HEK293 (cell line): ENCODE results near the gene TRAPPC12.
"Not testable (repeated sequence)": the region's sequence is repeated elsewhere in the genome, so short reads cannot be mapped to it uniquely, and the experiment has no call there.

Experiments used
- HOXA7 ChIP-seq: sonication (generic); formaldehyde crosslinking; IDR thresholded peaks from 2 replicates; pipeline ENCODE4 v1.8.1; 2022; ENCODE audit warnings: missing genetic modification reagents, borderline replicate concordance
- KLF10 ChIP-seq: fragments of 450-650 bp; IDR thresholded peaks from 2 replicates; pipeline ENCODE4 v1.5.1; 2018; ENCODE audit warnings: missing biosample characterization, mild to moderate bottlenecking, missing genetic modification characterization
- ZNF23 ChIP-seq: fragments of 450-650 bp; formaldehyde crosslinking; IDR thresholded peaks from 2 replicates; pipeline ENCODE4 v1.5.1; 2016; ENCODE audit warnings: missing biosample characterization, missing genetic modification characterization, borderline replicate concordance
- ZNF529 ChIP-seq: fragments of 450-650 bp; formaldehyde crosslinking; IDR thresholded peaks from 2 replicates; pipeline ENCODE4 v1.5.1; 2017; ENCODE audit warnings: missing genetic modification characterization, missing biosample characterization; ENCODE audit not compliant: insufficient replicate concordance
- ZNF600 ChIP-seq: fragments of 450-650 bp; formaldehyde crosslinking; IDR thresholded peaks from 2 replicates; pipeline ENCODE4 v1.5.1; 2016; ENCODE audit warnings: missing biosample characterization, missing genetic modification characterization
- ZNF670 ChIP-seq: fragments of 450-650 bp; formaldehyde crosslinking; IDR thresholded peaks from 2 replicates; pipeline ENCODE4 v1.5.1; 2016; ENCODE audit warnings: missing biosample characterization, missing genetic modification characterization, low read depth
- ZNF785 ChIP-seq: fragments of 450-650 bp; formaldehyde crosslinking; IDR thresholded peaks from 2 replicates; pipeline ENCODE4 v1.5.1; 2016; ENCODE audit warnings: missing biosample characterization, missing genetic modification characterization
- TF ChIP-seq, protein P1 (sequence below): fragments of 450-650 bp; formaldehyde crosslinking; IDR thresholded peaks from 2 replicates; pipeline ENCODE4 v1.5.1; 2016; ENCODE audit warnings: missing biosample characterization, missing genetic modification characterization
- TF ChIP-seq, protein P2 (sequence below): fragments of 450-650 bp; formaldehyde crosslinking; IDR thresholded peaks from 2 replicates; pipeline ENCODE4 v1.5.1; 2016; ENCODE audit warnings: missing biosample characterization, missing genetic modification characterization, low read depth
- TF ChIP-seq, protein P3 (sequence below): fragments of 450-650 bp; formaldehyde crosslinking; IDR thresholded peaks from 2 replicates; pipeline ENCODE4 v1.5.1; 2016; ENCODE audit warnings: missing biosample characterization, missing genetic modification characterization
- TF ChIP-seq, protein P4 (sequence below): fragments of 450-650 bp; formaldehyde crosslinking; IDR thresholded peaks from 2 replicates; pipeline ENCODE4 v1.5.1; 2016; ENCODE audit warnings: missing biosample characterization, missing genetic modification characterization, borderline replicate concordance

DNA sequence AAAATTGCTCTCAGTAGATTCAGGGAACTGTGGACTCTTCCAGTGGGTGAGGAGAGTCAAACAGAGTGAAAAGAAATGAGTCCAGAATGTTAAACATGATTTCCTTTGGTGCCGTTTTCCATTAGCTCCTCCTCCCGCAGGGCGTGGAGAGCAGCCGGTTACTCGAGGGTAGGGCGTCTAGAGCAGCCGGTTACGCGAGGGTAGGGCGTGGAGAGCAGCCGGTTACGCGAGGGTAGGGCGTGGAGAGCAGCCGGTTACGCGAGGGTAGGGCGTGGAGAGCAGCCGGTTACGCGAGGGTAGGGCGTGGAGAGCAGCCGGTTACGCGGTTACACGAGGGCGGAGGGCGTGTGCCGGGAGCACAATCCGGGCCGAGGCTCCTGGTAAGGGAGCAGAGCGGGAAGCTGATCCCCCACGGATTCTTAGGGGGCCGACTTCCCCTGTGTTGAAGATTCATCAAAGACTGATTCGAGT, 69.0 kb downstream of the TRAPPC12 start:
- TF ChIP-seq ZNF23 (tag by site-specific recombination); HOXA7; ZNF670 (tag by site-specific recombination); ZNF600 (tag by site-specific recombination); KLF10 (tag by site-specific recombination); ZNF529 (tag by site-specific recombination); ZNF785 (tag by site-specific recombination): not testable (repeated sequence)
- TF ChIP-seq, protein P1, sequence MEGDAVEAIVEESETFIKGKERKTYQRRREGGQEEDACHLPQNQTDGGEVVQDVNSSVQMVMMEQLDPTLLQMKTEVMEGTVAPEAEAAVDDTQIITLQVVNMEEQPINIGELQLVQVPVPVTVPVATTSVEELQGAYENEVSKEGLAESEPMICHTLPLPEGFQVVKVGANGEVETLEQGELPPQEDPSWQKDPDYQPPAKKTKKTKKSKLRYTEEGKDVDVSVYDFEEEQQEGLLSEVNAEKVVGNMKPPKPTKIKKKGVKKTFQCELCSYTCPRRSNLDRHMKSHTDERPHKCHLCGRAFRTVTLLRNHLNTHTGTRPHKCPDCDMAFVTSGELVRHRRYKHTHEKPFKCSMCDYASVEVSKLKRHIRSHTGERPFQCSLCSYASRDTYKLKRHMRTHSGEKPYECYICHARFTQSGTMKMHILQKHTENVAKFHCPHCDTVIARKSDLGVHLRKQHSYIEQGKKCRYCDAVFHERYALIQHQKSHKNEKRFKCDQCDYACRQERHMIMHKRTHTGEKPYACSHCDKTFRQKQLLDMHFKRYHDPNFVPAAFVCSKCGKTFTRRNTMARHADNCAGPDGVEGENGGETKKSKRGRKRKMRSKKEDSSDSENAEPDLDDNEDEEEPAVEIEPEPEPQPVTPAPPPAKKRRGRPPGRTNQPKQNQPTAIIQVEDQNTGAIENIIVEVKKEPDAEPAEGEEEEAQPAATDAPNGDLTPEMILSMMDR (tag by site-specific recombination), result not testable (repeated sequence)
- TF ChIP-seq, protein P2, sequence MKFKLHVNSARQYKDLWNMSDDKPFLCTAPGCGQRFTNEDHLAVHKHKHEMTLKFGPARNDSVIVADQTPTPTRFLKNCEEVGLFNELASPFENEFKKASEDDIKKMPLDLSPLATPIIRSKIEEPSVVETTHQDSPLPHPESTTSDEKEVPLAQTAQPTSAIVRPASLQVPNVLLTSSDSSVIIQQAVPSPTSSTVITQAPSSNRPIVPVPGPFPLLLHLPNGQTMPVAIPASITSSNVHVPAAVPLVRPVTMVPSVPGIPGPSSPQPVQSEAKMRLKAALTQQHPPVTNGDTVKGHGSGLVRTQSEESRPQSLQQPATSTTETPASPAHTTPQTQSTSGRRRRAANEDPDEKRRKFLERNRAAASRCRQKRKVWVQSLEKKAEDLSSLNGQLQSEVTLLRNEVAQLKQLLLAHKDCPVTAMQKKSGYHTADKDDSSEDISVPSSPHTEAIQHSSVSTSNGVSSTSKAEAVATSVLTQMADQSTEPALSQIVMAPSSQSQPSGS (tag by site-specific recombination), result not testable (repeated sequence)
- TF ChIP-seq, protein P3, sequence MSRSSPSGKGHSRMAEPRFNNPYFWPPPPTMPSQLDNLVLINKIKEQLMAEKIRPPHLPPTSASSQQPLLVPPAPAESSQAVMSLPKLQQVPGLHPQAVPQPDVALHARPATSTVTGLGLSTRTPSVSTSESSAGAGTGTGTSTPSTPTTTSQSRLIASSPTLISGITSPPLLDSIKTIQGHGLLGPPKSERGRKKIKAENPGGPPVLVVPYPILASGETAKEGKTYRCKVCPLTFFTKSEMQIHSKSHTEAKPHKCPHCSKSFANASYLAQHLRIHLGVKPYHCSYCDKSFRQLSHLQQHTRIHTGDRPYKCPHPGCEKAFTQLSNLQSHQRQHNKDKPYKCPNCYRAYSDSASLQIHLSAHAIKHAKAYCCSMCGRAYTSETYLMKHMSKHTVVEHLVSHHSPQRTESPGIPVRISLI (tag by site-specific recombination), result not testable (repeated sequence)
- TF ChIP-seq, protein P4, sequence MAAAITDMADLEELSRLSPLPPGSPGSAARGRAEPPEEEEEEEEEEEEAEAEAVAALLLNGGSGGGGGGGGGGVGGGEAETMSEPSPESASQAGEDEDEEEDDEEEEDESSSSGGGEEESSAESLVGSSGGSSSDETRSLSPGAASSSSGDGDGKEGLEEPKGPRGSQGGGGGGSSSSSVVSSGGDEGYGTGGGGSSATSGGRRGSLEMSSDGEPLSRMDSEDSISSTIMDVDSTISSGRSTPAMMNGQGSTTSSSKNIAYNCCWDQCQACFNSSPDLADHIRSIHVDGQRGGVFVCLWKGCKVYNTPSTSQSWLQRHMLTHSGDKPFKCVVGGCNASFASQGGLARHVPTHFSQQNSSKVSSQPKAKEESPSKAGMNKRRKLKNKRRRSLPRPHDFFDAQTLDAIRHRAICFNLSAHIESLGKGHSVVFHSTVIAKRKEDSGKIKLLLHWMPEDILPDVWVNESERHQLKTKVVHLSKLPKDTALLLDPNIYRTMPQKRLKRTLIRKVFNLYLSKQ (tag by site-specific recombination), result not testable (repeated sequence)
